AG04449 (cell line): ENCODE results near the gene GYS2.

Source experiments
- CTCF ChIA-PET: fragments of 350-600 bp; formaldehyde crosslinking; extraction: SDS; loops from one replicate; lab custom pipeline; 2021; ENCODE audit warnings: antibody characterized with exemption; lab: Yijun Ruan, JAX
- POLR2A ChIA-PET: fragments of 400-600, 350-600 bp; formaldehyde crosslinking; extraction: SDS; loops from one replicate; lab custom pipeline; 2020; ENCODE audit warnings: antibody characterized with exemption, inconsistent platforms; lab: Yijun Ruan, JAX
- DNase-seq: peaks from one replicate; pipeline ENCODE4 v3.0.0-alpha.2; 2010; ENCODE audit warnings: low read depth, low spot score
- H3K4me3 ChIP-seq: 2 replicates; pipeline ENCODE4 v1.5.1; 2011; ENCODE audit warnings: low read depth, mild to moderate bottlenecking, control low read depth, low read length
- CTCF ChIP-seq: IDR thresholded peaks from one replicate; pipeline ENCODE4 v1.5.1; 2011; ENCODE audit warnings: mild to moderate bottlenecking, moderate library complexity, low read length, control low read depth, inconsistent platforms; ENCODE audit not compliant: insufficient read depth; ENCODE audit errors: missing control alignments

GYS2 gene

GRCh38 chr12:21526721-21527345 lies 77.8 kb downstream of the GYS2 start:
- no peak overlapping the region; the same call in 1 of the 2 replicates for H3K4me3 ChIP-seq
- ChIA-PET CTCF (interaction anchor here (1.2 kb wide), 1 partner anchor 19 kb away, joined by 4 read pairs; no protein-coding TSS in a partner anchor), POLR2A (no interaction called here)
- TF ChIP-seq CTCF, result no peak
- no peak for DNase-seq

GRCh38 chr12:21526053-21526452 lies 78.6 kb downstream of the GYS2 start, which contains the start of gene SPX:
SPX (plus strand) TSS chr12:21526296; CDS start chr12:21526473, 177 bp downstream.
- no peak within 1 kb of the TSS for H3K4me3 ChIP-seq
- ChIA-PET POLR2A (no interaction called here), CTCF (no interaction called here)
- no peak for TF ChIP-seq CTCF
- DNase-seq, result no peak

- H3K4me3 ChIP-seq, result no peak overlapping the region
- ChIA-PET POLR2A (no interaction called here), CTCF (no interaction called here)
- no peak for TF ChIP-seq CTCF
- no peak for DNase-seq
Observed at GRCh38 chr12:21523148-21523547, 81.5 kb downstream of the GYS2 start.

- no peak for TF ChIP-seq CTCF
- ChIA-PET POLR2A (no interaction called here), CTCF (no interaction called here)
- no peak for DNase-seq
- no peak overlapping the region for H3K4me3 ChIP-seq
Observed at GRCh38 chr12:21521541-21521940, 83.1 kb downstream of the GYS2 start.

- no peak for DNase-seq
- TF ChIP-seq CTCF, result no peak
- ChIA-PET POLR2A (no interaction called here), CTCF (interaction anchor here (1.4 kb wide), 1 partner anchor 13 kb away, joined by 3 read pairs; no protein-coding TSS in a partner anchor)
- H3K4me3 ChIP-seq, result no peak overlapping the region
Observed at GRCh38 chr12:21518451-21518850, 86.2 kb downstream of the GYS2 start.

GRCh38 chr12:21516281-21516680 lies 88.4 kb downstream of the GYS2 start:
- DNase-seq, result no peak
- no peak overlapping the region for H3K4me3 ChIP-seq
- CTCF ChIA-PET, result interaction anchor here (1.8 kb wide), 1 partner anchor 65 kb away, joined by 3 read pairs; no protein-coding TSS in a partner anchor
- POLR2A ChIA-PET, result no interaction called here
- TF ChIP-seq CTCF, result no peak
